ENCODE data around the gene ACOT9. TPM values are rescaled to one million over a fixed set of nuclear protein-coding genes. Genes with fewer than 3 reads are reported as not detected.
"Not testable (repeated sequence)": the region's sequence is repeated elsewhere in the genome, so short reads cannot be mapped to it uniquely, and the experiment has no call there.

The ACOT9 gene
- polyA plus RNA-seq, 1 donor: 59.3 TPM

DNA sequence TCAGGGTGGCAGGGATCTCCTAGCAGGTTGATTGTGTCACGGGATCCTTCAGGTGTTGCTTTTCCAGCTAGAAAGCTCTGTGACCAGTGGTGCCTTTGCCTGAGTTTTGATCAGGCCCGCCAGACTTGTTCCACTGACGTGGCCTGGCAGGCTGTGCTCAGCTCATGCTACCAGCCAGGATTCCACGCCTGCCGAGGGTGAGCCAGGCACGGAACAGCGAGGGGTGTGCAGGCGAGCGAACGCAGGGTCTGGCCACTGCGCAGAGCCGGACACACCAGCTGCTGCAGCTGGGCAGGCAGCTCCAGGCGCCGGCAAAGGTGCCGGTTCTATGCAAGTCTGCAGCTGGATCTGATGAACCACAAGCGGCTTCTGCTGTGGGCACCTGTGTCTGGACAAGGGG is 22.8 kb upstream of the ACOT9 start:
- DNase-seq: no peak

DNA sequence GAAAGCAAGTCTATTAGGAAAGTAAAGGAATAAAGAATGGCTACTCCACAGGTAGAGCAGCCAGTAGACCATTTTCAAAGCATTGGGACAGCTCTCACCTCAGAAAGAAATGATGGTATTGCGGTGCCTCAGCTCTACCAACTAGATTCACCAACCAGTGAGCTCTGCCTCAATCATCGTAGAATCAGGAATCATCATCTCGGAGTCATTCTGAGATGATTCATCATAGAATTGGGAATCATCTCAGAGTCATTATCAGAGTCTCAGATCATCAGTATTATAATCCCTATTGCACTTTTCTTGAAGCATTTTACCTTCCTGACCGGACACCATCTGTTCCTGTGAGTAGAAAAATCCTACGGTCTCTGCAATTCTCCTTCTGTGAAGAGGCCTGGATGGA is 22.4 kb upstream of the ACOT9 start:
- DNase-seq: no peak

DNA sequence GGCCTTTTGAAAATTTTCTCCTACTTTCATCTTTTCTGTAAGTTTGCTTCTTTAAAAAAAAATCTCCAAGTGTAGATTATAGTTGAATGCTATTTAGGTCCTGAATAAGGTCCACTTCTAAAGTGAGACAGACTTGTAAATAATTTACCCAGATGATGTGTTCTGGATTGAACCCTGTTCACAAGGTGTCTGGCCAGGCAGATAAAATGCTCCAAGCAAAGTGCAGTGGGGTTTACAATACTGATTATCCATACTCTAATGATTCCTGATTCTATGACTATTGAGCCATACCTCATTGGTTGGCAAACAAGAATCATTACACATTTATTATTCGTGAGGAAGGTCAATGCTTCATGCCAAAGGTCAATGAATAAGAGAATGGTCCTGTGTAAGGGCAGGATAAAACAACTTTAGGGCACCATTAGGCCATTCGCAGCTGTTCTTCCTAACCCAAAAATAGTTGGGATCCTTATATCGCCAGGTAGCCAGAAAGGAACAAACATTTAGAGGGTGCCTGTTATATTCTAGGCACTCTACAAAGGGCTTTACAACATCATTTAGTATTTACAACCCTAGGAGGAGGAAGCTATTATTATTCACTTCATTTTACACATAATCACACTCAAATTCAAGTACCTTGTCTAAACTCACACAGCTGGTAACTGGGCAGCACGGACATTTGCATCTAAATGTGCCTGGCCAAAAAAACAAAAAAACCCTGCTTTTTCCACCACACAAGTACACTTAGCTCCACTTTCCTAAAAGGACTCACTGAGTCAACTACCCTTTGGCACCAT is 21.3 kb upstream of the ACOT9 start:
- no peak for DNase-seq

DNA sequence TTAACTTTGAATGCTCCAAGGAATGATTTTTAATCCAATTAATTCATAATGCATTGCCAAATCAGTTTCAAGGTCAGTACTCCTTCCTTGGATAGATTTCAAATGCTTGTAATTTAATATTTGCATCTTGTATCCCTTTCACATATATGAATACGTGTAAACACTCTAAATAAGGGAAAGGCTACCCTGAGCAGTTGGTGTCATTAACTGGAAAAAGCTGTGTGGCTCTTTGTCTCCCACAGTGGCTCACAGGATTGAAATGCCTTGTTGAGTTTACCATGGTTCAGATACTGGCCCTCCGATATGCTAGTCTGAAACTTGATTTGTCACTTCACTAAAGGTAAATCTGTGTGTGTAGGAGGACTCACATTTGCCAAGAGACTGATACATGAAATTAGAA is 16.7 kb upstream of the ACOT9 start:
- no peak for DNase-seq

DNA sequence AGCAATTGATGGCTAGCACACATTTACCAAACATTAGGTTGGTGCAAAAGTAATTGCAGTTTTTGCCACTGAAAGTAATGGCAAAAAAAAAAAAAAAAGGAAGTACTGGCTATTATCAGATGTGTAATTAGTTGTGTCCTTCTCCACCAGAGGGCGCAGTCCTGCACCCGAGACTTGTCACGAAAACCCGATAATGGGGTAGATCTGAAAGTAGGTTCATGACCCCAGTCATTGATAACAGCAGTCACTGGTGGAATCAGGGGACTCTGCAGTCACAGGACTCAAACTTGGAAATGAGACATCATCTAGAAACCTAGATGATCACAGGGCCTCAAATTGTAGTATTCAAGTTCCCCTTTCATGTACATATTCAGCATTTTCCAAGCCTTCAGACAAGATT is 13.1 kb upstream of the ACOT9 start:
- no peak for DNase-seq

DNA sequence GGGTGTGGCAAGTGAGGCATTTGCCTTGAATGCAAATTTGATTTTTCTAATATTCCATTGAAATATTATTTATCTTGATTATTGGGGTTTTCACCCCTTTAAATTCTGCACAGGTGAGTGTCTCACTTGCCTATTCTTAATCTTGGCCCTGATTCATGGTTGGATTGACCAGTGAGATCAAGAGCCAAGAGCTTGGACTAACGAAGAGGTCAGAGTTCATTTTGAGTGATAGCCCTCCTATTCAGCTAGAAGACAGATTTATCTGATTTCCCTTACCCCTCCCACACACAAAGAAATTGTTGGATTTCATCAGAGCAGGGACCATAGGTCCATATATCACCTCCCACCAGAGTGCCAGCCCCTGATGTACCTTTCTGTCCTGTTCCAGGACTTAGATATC is 11.6 kb upstream of the ACOT9 start:
- DNase-seq: no peak

DNA sequence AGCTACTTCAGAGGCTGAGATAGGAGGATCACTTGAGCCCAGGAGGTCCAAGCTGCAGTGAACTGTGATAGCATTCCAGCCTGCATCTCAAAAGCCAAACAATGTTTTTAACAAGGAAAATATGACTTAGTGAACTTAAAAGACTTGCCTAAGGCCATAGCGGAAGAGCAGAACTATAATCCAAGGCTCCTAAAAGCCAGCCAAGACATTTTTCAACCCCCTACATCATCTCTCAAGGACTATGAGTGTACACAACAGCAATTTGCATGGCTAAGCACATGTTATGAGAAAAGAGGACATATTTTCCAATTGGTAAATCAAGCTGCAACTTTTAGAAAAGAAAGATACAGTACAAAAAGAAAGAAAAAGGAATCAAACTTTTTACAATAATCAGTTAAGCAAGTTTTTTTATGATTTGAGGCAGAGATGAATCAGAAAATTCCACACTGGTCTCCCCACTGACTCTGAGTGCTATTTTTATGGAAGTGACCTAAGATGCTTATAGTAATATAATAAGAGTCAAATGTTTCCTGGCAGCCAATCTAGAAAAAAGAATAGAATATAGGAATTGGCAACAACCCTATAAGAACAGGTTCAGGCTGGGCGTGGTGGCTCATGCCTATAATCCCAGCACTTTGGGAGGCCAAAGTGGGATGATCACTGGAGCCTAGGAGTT is 9.8 kb upstream of the ACOT9 start:
- DNase-seq: peak; percentile 29

DNA sequence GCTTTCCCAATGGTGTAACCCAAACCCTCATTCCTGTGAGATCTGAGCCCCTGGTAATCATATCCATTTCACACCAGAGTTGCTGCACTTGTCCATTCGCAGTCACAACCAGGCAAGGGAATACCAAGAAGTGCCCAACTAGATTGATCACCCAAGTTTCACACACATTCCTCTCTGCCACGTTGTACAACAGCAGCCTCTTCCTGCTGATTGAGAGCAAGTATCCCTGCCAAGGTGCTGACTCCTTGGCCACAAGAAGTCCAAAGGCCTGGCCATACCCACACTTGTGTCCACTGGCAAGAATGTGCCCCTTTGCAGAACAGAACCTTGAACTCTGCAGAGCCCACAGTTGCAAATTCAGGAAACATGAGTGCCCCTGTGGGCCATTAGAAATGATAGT is 6.5 kb upstream of the ACOT9 start:
- no peak for DNase-seq

DNA sequence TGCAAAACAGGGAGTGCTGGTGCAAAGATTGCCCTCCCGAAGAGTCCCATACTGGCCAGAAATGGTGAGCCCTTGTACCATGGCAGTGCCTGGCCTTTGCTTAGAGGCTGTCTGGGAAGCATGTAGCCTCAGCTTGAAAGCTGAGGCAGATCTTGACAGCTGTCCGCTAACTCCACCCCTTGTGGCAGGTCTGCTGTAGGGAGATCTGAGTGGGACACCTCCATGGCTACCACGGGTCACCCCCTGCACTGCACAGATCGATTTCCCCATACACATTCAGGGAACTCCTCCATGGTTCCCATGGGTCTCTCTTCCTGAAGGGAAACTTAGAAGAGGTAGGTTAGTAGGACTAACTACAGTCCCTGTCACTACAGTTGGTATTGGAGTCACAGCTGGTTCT is 6.1 kb upstream of the ACOT9 start:
- no peak for DNase-seq

DNA sequence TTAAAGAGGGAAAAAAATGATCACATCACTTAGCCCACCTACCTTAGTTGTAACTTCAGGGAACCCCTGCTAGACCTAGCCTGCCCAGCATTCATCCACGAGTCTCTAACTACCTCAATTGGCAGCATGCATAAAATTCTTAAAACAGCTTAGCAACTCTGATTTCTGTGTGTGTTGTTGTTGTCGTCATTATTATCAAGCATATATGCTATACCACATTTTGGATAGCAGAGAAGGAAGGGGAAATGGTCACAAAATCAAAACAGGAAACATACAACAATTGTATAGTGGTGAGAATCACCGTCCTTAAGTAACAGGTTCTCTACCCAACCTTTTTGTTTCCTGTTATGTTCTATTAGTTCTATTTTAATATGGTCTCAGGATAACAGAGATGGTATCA is 2.7 kb upstream of the ACOT9 start:
- no peak for DNase-seq

DNA sequence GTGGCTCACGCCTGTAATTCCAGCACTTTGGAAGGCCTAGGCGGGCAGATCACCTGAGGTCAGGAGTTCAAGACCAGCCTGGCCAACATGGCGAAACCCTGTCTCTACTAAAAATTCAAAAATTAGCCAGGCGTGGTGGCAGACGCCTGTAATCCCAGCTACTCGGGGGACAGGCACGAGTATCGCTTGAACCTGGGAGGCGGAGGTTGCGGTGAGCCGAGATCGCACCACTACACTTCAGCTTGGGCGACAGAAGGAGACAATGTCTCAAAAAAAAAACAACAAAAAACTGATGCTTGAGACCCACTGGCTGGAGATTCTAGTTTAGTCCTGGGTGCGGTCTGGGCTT is 521 bp upstream of the ACOT9 start:
- DNase-seq: not testable (repeated sequence)

DNA sequence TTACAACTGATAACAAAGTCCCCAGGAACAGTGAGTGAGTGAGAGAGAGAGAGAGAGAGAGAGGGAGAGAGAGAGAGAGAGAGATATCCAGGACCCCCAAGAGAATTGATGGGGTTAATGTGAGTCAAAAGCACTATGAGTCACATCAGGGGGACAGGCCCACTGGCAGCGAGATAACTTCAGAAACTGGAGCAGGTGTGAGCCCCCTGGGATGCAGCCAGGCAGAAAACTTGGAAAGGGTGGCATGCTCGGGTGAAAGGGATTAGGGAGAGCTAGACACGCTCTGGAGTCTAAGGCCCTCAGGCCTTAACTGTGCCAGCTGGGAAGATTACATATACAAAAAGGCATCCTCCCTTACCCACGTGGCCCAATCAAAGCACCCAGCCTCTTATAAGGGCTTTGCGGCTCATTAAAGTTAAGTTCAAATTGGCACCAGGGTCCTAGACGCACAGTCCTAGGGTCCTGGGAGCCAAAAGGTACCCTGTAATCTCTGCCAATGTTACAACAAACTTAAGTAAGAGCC is 841 bp downstream of the ACOT9 start:
- peak; percentile 38 for DNase-seq

DNA sequence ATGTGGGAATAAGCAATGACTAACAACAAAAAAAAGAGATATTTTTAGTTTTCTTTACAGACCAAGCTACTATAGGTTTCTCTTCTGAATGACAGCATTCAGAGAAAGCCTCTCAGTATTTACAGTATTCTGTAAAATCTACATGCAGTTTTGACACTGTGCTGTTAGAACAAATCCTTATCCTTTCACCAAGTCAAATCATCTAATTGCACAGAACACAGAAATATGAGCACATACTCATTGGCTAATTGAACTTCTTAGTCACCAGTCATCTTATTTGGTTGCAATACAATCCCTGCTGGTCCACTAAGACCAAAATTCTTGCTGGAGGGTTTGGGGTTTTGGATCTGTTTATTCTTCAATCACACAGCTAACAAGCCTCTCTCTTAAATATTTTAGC is 5.7 kb downstream of the ACOT9 start:
- no peak for DNase-seq

DNA sequence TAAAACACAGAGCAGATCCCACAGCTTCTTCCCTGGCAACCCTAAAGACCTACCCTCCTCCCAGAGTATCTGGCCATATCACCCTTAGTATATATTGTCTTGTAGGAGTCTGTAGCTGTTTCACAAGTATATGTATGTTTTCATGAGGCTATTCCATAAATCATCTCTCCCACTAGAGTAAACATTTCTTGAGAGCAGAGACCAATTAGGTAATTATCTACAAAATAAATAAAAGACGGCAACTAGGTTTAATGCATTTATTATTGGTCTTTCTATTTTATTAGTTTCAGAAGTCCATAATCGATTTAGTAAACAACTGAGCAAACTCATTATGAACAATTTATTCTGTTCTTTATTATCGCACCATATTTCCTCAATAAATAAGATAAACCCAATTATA is 7.0 kb downstream of the ACOT9 start:
- DNase-seq: no peak

DNA sequence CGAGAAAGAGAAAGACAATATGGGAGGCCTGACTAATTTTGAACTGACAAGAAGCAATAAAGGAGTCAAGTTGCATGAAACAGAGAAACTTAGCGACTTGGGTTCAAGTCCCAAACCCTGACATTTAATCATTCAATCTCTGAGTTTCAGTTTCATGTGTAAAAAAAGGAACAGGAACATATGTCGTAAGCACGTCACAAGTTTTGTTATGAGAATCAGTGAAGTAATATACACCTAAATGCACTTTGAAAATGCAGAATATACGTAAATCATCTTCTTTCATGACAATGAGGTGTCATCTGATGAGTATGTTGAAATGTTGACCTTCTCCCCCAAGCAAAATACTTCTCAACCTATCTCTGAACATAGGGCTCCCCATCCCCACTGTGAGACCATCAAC is 10.4 kb downstream of the ACOT9 start:
- DNase-seq: no peak

DNA sequence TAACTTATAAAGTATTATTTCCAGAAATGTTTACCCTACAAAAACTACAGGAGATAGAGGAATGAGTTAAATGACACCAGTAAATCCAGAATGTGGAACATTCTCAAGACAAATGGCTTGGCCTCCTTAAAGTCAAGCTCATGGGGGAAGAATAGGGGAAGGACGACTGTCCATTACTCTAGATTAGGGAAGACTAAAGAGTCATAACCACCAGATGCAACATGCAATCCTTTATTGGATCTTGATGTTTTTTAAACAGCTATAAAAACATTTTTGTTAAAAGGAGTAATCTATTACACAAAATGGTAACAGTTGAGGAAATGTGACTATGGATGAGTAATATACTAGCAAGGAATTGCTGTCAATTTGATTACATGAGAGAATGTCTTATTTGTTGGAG is 11.1 kb downstream of the ACOT9 start:
- no peak for DNase-seq

DNA sequence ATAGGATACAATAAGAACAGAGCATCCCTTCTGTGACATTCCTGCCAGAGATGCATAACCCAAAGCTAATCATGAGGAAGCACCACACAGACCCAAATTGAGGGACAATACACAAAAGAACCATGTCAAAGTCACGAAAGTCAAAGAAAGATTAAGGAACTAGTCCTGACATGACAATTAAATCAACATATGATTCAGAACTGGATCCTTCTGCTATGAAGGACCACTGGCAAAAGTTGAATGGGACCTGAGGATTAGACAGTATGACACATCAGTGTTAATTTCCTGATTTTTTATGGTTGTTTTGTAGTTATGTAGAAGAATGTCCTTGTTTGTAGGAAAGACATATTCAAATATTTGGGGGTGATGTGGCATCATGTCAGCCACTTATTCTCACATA is 13.9 kb downstream of the ACOT9 start:
- no peak for DNase-seq

DNA sequence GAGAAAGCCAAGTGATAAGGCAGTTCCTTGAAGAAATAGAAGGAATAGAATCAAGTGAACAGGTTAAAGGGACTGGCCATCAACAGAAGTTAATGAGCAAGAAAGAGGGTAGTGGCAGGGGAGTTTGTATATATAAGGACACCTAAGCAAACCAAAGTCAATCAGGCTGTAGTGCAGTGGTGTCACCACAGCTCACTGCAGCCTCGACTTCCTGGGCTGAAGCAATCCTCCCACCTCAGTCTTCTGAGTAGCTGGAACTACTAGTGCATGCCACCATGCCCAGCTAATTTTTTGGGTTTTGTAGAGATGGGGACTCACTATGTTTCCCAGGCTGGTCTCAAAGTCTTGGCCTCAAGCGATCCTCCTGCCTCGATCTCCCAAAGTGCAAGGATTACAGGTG is 15.9 kb downstream of the ACOT9 start:
- no peak for DNase-seq

DNA sequence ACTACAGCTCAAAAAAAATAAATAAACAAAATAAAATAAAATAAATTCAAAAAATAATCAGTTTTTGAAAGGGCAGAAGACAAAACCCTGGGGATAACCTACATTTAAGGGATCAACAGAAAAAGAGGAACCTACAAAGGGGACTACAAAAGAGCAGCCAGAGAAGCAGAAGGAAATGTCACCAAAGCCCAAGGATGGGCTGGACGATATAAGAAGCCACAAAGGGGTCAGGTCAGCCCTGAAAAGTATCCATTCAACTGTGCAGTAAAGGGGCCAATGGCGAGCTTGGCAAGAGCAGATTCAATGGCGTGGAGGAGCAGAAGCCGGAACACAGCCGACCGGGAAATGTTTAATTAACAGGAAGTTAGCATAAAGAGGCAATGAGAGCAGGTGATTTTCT is 16.9 kb downstream of the ACOT9 start:
- no peak for DNase-seq

DNA sequence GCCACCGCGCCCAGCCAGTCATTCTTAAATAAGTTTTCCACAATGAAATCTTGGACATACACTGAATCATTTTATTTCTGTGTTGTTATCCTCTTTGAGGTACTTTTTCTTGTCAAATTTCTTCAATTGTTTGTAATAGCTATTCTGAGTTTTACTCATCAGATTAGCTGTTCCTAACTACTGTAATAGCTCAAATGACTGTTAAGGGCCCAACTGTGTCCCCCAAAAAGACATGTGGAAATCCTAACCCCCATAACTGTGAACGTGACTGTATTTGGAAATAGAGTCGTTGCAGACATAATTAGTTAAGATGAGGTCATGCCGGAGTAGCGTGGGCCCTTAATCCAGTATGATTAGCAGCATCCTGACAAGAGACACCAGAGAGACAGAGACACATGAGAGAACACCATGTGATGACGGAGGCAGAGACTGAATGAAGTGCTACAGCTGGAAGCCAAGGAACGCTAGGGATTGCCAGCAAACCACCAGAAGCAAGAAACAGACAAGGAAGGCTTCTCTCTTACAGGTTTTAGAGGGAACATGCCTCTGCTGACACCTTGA is 22.9 kb downstream of the ACOT9 start:
- no peak for DNase-seq

DNA sequence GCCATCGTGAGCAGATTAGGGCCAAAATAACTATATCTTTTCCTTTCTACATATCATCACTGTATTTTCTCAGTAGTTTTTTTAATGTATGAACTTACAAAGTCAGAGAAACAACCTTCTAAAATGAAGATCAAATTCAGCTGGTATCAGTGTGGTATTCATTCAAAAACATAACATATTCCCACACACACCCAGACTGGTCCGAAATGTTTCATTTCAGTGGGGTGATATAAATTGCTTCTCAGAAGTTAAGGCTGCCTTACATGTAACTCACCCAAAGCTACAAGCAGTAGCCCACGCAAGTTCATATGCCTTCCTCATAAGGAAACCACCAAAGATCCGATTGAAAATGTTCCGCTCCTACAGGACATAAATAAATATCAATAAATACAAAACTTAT is 37.8 kb downstream of the ACOT9 start:
- no peak for DNase-seq

DNA sequence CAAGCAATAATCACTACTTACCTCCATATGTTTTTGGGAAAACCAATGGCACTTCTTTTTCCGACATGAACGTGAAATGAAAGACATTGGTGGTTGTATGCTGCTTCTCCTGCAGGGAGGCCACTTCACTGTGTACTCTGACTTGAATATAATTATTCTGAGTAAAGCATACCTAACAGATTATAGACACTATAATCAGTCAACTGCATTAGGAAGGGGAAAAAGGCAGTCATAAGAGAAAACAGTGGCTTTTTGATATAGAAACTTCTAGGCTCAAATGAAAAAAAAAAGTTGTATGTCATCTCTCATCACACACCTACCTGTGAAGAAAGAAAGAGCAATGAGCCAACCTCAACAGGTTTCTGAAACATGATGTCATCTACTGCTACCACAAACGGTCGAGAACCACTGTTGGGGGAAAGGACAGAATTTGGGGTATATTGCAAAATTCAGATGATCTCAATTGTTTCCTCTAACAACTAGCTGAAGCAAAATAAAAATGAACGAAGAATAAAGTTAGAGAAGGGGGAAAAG is 38.3 kb downstream of the ACOT9 start:
- no peak for DNase-seq

DNA sequence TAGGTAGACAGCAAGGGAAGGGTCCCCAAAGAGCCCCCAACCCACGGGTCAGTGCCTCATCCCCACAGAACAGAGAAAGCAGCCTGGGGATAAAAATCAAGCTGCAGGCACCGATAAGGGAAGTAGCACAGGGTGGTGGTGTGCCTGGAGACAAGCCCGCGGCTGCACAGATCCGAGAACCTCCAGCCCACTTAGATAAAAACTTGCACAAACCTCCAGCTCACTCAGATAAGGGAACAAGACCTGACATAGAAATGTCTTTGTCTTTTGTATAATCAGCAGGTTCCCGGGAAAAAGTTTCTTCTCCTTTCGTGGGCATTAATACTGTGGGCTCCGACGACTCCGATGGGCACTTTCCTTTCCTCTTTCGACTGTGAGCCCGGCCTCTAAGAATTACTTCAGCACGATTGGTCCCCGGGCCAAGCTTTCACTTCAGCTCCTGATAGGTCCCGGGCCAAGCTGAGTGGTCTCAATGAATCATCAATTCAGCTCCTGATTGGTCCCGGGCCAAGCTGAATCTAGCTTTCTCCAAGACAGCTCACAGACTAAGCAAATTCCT is 43.4 kb downstream of the ACOT9 start:
- DNase-seq: no peak

Measured in hindlimb muscle (tissue), 1 donor.